ENCODE results near the gene TNFRSF8. TPM values are rescaled to one million over a fixed set of nuclear protein-coding genes. Genes with fewer than 3 reads are reported as not detected.
"Not testable (repeated sequence)": the region's sequence is repeated elsewhere in the genome, so short reads cannot be mapped to it uniquely, and the experiment has no call there.

Gene TNFRSF8
- total and polyA plus RNA-seq, 8 donors: 0.11 to 2.8 (median 0.21) TPM

DNA sequence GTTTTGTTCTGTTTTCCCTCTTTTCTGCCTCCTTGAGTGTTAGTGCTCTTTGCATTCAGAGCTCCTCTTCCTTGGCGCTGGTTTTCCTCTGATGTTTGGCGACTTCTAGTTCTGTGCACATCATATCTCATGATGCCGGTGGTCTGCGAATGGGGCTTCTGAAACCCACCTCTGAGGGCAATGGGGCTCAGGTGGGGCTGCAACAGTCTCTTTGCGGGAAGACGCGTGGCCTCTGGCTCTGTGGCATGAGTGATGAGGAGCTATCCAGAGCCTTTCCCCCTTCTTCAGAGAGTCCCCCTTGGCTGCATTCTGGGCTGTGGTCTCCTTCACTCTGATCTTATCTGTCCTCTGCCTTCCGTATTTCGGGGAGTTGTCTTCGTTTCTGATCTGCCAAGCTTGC, 39.0 kb downstream of the TNFRSF8 start:
- H3K27ac ChIP-seq: no peak overlapping the region
- H3K4me3 ChIP-seq: no peak overlapping the region
- peaks cover 0 to 3% of the 10 kb centered on the region in 2 donors for H3K9me3 ChIP-seq
- peaks cover 0 to 10% of the 10 kb centered on the region in 2 donors for H3K27me3 ChIP-seq
- DNase-seq: peak in 1 of 4 donors; percentile 26
- no peaks in the 10 kb centered on the region for H3K4me1 ChIP-seq
- no peaks in the 10 kb centered on the region for H3K36me3 ChIP-seq
- TF ChIP-seq, protein P1, sequence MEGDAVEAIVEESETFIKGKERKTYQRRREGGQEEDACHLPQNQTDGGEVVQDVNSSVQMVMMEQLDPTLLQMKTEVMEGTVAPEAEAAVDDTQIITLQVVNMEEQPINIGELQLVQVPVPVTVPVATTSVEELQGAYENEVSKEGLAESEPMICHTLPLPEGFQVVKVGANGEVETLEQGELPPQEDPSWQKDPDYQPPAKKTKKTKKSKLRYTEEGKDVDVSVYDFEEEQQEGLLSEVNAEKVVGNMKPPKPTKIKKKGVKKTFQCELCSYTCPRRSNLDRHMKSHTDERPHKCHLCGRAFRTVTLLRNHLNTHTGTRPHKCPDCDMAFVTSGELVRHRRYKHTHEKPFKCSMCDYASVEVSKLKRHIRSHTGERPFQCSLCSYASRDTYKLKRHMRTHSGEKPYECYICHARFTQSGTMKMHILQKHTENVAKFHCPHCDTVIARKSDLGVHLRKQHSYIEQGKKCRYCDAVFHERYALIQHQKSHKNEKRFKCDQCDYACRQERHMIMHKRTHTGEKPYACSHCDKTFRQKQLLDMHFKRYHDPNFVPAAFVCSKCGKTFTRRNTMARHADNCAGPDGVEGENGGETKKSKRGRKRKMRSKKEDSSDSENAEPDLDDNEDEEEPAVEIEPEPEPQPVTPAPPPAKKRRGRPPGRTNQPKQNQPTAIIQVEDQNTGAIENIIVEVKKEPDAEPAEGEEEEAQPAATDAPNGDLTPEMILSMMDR (IDR thresholded peaks at IDR 0.05): no peak
- intact Hi-C loops (cut with DNase I): no loop called here
- ATAC-seq: no peak

DNA sequence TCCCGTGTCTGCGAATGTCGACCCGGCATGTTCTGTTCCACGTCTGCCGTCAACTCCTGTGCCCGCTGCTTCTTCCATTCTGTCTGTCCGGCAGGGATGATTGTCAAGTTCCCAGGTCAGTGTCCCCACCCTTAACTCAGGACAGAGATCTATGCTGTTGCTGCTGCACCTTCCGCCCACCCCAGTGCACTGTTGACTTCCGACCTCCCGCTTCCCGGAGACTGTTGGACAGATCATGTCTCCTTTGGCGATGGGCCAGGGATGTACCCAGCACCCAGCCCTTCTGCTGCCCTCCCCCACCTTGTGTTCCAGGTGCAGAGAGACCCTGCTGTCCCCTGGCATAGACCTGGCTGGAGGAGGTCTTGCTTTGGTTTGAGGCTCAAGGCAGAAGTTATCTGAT, 41.3 kb downstream of the TNFRSF8 start:
- no peaks in the 10 kb centered on the region for H3K36me3 ChIP-seq
- TF ChIP-seq, protein P1 (IDR thresholded peaks at IDR 0.05): no peak
- H3K4me1 ChIP-seq: no peaks in the 10 kb centered on the region
- ATAC-seq: no peak
- peak in 1 of 4 donors; percentile 24 for DNase-seq
- peaks cover 0 to 13% of the 10 kb centered on the region in 2 donors for H3K27me3 ChIP-seq
- H3K4me3 ChIP-seq: no peak overlapping the region
- H3K27ac ChIP-seq: no peak overlapping the region
- H3K9me3 ChIP-seq: no peaks in the 10 kb centered on the region
- intact Hi-C loops (cut with DNase I): no loop called here

DNA sequence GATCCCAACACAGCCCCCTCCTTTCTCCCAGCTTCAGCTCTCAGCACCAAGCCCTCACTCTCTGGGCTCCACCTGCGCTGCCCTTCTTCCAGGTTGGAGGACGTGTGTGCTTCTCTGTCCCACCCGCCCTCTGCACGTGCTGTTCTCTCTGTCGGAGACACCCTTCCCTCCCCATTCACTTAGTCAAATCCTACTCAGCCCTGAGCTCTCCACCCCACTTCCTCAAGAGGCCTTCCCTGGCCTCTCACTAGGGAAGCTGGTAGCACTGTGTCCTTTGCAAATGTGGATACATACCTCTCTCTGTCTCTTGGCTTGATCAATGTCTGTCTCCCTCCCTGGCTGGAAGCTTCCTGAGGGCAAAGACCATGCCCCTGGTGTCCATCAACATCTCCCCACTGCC, 43.0 kb downstream of the TNFRSF8 start:
- no peak overlapping the region for H3K27ac ChIP-seq
- ATAC-seq (no peak), DNase-seq (peak in 1 of 4 donors; percentile 39)
- H3K27me3 ChIP-seq: peaks cover 0 to 13% of the 10 kb centered on the region in 2 donors
- H3K9me3 ChIP-seq: no peaks in the 10 kb centered on the region
- no peaks in the 10 kb centered on the region for H3K36me3 ChIP-seq
- H3K4me3 ChIP-seq: no peak overlapping the region
- no peaks in the 10 kb centered on the region for H3K4me1 ChIP-seq
- intact Hi-C loops (cut with DNase I): no loop called here
- TF ChIP-seq, protein P1 (IDR thresholded peaks at IDR 0.05): no peak

DNA sequence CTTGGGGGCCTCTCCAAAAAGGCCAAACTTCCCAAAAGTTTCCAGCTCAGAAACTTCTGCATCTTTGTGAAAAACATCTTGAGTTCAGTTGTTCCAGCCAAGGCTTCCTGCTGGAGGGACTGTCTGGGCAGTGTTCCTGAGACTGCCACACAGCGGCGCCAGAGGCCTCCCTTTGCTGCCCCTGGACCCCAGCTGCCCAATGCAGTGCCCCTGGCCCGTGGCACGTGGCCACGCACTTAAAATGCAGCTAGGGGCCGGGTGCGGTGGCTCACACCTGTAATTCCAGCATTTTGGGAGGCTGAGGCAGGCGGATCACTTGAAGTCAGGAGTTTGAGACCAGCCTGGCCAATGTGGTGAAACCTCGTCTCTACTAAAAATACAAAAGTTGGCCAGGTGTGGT, 43.8 kb downstream of the TNFRSF8 start:
- H3K27me3 ChIP-seq: peaks cover 0 to 13% of the 10 kb centered on the region in 2 donors
- H3K36me3 ChIP-seq; H3K9me3 ChIP-seq; ATAC-seq; H3K4me1 ChIP-seq; H3K27ac ChIP-seq; intact Hi-C loops (cut with DNase I); H3K4me3 ChIP-seq: not testable (repeated sequence)
- peak in 1 of 4 donors; percentile 50 for DNase-seq

DNA sequence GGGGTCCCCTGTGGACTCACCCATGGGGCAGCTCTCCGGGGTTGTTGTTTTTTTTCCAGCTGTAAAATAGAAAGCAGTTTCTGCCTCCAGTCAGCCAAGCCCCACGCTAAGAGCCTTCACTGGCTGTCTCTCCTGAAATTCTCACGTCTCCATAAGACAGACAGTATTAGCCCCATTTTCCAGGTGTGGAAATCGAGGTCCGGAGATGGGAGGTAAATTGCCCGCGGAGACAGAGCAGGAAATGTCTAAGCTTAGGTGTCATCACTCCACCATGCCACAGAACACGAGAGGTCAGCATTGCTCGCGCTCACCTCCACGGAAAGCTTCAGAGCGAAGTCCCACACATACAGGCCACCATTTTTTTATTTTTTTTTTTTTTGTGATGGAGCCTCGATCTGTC, 44.6 kb downstream of the TNFRSF8 start:
- H3K9me3 ChIP-seq: no peaks in the 10 kb centered on the region
- intact Hi-C loops (cut with DNase I): no loop called here
- H3K27ac ChIP-seq: no peak overlapping the region
- DNase-seq: peak in 1 of 4 donors; percentile 13
- no peak for ATAC-seq
- TF ChIP-seq, protein P1 (IDR thresholded peaks at IDR 0.05): no peak
- no peaks in the 10 kb centered on the region for H3K36me3 ChIP-seq
- no peaks in the 10 kb centered on the region for H3K4me1 ChIP-seq
- no peak overlapping the region for H3K4me3 ChIP-seq
- peaks cover 0 to 13% of the 10 kb centered on the region in 2 donors for H3K27me3 ChIP-seq

DNA sequence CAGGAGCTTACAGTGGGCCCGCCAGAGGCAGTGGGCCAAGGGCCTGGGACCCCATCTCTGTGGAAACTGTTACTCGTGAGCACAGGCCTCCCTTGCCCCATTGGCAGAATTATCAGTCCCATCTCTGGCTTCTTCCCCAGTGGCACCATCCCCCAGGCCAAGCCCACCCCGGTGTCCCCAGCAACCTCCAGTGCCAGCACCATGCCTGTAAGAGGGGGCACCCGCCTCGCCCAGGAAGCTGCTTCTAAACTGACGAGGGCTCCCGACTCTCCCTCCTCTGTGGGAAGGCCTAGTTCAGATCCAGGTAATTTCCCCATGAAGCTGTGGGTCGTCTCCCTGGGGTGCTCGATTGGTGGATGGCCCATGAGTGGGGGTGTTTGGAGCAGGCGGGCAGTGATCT, 46.8 kb downstream of the TNFRSF8 start:
- H3K9me3 ChIP-seq: no peaks in the 10 kb centered on the region
- H3K4me3 ChIP-seq: no peak overlapping the region
- peaks cover 0 to 13% of the 10 kb centered on the region in 2 donors for H3K27me3 ChIP-seq
- no peaks in the 10 kb centered on the region for H3K4me1 ChIP-seq
- no peak for ATAC-seq
- no peaks in the 10 kb centered on the region for H3K36me3 ChIP-seq
- intact Hi-C loops (cut with DNase I): no loop called here
- no peak overlapping the region for H3K27ac ChIP-seq
- TF ChIP-seq, protein P1 (IDR thresholded peaks at IDR 0.05): no peak
- peak in 1 of 4 donors; percentile 53 for DNase-seq
